ENCODE data around the gene SRPK3. TPM values are rescaled to one million over a fixed set of nuclear protein-coding genes. Genes with fewer than 3 reads are reported as not detected.

SRPK3 gene
- total and polyA plus RNA-seq, 2 experiments from 2014 or later = 0.15 TPM; not detected in 1

DNA sequence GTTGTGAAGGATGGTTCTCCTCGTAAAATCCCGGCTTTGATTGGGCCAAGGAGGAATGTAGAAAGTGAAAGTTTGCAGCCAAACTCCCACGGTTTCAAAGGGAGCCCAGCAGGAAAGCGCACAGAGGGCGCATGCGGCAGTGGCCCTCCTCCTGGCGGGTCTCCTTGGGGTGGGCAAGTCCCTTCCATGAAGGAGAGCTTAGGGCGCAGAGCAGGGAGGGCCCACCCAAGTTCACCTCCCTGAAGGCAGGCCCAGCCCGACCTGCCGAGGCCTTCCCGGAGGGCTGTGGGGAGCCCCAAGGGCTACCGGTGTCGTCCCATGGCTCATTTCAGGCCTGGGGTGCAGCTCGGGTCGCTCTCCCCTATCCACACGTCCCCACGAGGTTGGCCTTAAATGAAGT, 47.5 kb downstream of the SRPK3 start (continued):
- TF ChIP-seq, protein P1, sequence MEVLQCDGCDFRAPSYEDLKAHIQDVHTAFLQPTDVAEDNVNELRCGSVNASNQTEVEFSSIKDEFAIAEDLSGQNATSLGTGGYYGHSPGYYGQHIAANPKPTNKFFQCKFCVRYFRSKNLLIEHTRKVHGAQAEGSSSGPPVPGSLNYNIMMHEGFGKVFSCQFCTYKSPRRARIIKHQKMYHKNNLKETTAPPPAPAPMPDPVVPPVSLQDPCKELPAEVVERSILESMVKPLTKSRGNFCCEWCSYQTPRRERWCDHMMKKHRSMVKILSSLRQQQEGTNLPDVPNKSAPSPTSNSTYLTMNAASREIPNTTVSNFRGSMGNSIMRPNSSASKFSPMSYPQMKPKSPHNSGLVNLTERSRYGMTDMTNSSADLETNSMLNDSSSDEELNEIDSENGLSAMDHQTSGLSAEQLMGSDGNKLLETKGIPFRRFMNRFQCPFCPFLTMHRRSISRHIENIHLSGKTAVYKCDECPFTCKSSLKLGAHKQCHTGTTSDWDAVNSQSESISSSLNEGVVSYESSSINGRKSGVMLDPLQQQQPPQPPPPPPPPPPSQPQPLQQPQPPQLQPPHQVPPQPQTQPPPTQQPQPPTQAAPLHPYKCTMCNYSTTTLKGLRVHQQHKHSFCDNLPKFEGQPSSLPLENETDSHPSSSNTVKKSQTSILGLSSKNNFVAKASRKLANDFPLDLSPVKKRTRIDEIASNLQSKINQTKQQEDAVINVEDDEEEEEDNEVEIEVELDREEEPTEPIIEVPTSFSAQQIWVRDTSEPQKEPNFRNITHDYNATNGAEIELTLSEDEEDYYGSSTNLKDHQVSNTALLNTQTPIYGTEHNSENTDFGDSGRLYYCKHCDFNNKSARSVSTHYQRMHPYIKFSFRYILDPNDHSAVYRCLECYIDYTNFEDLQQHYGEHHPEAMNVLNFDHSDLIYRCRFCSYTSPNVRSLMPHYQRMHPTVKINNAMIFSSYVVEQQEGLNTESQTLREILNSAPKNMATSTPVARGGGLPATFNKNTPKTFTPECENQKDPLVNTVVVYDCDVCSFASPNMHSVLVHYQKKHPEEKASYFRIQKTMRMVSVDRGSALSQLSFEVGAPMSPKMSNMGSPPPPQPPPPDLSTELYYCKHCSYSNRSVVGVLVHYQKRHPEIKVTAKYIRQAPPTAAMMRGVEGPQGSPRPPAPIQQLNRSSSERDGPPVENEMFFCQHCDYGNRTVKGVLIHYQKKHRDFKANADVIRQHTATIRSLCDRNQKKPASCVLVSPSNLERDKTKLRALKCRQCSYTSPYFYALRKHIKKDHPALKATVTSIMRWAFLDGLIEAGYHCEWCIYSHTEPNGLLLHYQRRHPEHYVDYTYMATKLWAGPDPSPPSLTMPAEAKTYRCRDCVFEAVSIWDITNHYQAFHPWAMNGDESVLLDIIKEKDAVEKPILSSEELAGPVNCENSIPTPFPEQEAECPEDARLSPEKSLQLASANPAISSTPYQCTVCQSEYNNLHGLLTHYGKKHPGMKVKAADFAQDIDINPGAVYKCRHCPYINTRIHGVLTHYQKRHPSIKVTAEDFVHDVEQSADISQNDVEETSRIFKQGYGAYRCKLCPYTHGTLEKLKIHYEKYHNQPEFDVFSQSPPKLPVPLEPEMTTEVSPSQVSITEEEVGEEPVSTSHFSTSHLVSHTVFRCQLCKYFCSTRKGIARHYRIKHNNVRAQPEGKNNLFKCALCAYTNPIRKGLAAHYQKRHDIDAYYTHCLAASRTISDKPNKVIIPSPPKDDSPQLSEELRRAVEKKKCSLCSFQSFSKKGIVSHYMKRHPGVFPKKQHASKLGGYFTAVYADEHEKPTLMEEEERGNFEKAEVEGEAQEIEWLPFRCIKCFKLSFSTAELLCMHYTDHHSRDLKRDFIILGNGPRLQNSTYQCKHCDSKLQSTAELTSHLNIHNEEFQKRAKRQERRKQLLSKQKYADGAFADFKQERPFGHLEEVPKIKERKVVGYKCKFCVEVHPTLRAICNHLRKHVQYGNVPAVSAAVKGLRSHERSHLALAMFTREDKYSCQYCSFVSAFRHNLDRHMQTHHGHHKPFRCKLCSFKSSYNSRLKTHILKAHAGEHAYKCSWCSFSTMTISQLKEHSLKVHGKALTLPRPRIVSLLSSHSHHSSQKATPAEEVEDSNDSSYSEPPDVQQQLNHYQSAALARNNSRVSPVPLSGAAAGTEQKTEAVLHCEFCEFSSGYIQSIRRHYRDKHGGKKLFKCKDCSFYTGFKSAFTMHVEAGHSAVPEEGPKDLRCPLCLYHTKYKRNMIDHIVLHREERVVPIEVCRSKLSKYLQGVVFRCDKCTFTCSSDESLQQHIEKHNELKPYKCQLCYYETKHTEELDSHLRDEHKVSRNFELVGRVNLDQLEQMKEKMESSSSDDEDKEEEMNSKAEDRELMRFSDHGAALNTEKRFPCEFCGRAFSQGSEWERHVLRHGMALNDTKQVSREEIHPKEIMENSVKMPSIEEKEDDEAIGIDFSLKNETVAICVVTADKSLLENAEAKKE (CRISPR knock-in tag; IDR thresholded peaks at IDR 0.05) = no peak

DNA sequence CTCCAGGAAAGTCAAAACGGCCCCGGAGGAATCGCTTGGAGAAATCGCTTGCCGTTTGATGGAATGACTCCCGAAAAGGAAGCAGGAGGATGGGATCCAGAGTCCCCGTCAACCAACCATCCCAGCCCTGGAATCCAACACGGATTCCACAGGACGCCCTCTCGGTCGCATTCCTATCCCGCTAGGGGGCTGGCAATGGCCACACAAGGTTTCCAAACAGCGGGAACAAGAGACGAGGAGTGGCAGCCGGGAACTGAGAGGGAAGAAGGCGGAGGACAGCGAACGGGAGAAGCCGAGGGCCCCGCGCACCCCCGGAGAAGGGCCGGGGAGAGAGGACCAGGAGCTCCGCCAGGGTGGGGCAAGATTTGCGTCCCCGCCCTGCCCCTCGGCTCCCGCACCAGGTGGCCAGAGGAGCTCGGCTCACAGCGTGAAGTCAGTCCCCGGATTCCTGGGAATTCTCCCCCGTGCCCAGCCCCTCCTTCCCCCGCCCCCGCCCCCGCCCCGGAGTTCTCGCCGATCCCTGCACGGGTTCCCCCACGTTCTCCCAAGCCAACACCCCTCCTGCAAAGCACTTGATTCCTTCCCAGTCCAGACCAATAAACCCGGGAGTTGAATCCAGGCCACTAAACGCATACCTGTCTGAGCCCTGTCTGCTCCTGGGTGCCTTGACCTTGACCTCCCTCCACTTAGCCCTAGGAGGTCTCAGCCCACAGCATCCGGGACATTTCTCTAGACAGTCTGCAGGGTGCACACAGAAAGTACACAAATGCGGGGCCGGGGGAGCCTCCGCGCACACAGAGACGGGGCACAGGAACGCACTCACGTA, 48.1 kb downstream of the SRPK3 start:
- ATAC-seq = peak; percentile 51
- Mint-ChIP-seq H3K27me3 (ENCODE audit: insufficient read depth, low read depth, poor library complexity) (peaks cover 12% of the 10 kb centered on the region), H3K27ac (no peak overlapping the region), H3K4me3 (peak overlapping the region; percentile 83), H3K4me1 (peaks cover 41% of the 10 kb centered on the region), H3K9me3 (no peaks in the 10 kb centered on the region), H3K36me3 (ENCODE audit: low read depth) (peaks cover 20% of the 10 kb centered on the region)
- no peaks in the 10 kb centered on the region for H3K36me3 ChIP-seq (ENCODE audit: insufficient read depth)
- peaks cover 28% of the 10 kb centered on the region for H3K4me1 ChIP-seq (ENCODE audit: insufficient read depth)
- peak overlapping the region; percentile 95 for H3K27ac ChIP-seq (ENCODE audit: low read depth)
- no peaks in the 10 kb centered on the region for H3K9me2 ChIP-seq (ENCODE audit: insufficient read depth)
- no peaks in the 10 kb centered on the region for H3K27me3 ChIP-seq (ENCODE audit: insufficient read depth)
- DNase-seq (ENCODE audit: low spot score) = peak; percentile 74
- H3K4me3 ChIP-seq = peak overlapping the region; percentile 75
- H3K4me2 ChIP-seq = peak overlapping the region; percentile 76
- peaks cover 67% of the 10 kb centered on the region for H3K79me2 ChIP-seq (replicated peaks; ENCODE audit: insufficient read depth)
- H4K20me1 ChIP-seq (replicated peaks; ENCODE audit: insufficient read depth) = no peaks in the 10 kb centered on the region; the same call in 1 of the 2 replicates
- H2AFZ ChIP-seq = no peak overlapping the region
- no peaks in the 10 kb centered on the region for H3F3A ChIP-seq (replicated peaks; ENCODE audit: low read depth)
- TF ChIP-seq ZNF114 (CRISPR knock-in tag; IDR thresholded peaks at IDR 0.05) = no peak
- no peak for TF ChIP-seq CREB1 (CRISPR knock-in tag; IDR thresholded peaks at IDR 0.05; ENCODE audit: low read depth)
- no peak for TF ChIP-seq ZNF331 (CRISPR knock-in tag; IDR thresholded peaks at IDR 0.05; ENCODE audit: low read depth)
- no peak for TF ChIP-seq POLR2AphosphoS5 (IDR thresholded peaks at IDR 0.05; ENCODE audit: low read depth)
- TF ChIP-seq STAT1 (IDR thresholded peaks at IDR 0.05; ENCODE audit: unreplicated experiment) = no peak
- TF ChIP-seq, protein P2, sequence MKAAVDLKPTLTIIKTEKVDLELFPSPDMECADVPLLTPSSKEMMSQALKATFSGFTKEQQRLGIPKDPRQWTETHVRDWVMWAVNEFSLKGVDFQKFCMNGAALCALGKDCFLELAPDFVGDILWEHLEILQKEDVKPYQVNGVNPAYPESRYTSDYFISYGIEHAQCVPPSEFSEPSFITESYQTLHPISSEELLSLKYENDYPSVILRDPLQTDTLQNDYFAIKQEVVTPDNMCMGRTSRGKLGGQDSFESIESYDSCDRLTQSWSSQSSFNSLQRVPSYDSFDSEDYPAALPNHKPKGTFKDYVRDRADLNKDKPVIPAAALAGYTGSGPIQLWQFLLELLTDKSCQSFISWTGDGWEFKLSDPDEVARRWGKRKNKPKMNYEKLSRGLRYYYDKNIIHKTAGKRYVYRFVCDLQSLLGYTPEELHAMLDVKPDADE (IDR thresholded peaks at IDR 0.05) = no peak
- no peak for TF ChIP-seq EZH2phosphoT487 (IDR thresholded peaks at IDR 0.05; ENCODE audit: unreplicated experiment)
- TF ChIP-seq, protein P3, sequence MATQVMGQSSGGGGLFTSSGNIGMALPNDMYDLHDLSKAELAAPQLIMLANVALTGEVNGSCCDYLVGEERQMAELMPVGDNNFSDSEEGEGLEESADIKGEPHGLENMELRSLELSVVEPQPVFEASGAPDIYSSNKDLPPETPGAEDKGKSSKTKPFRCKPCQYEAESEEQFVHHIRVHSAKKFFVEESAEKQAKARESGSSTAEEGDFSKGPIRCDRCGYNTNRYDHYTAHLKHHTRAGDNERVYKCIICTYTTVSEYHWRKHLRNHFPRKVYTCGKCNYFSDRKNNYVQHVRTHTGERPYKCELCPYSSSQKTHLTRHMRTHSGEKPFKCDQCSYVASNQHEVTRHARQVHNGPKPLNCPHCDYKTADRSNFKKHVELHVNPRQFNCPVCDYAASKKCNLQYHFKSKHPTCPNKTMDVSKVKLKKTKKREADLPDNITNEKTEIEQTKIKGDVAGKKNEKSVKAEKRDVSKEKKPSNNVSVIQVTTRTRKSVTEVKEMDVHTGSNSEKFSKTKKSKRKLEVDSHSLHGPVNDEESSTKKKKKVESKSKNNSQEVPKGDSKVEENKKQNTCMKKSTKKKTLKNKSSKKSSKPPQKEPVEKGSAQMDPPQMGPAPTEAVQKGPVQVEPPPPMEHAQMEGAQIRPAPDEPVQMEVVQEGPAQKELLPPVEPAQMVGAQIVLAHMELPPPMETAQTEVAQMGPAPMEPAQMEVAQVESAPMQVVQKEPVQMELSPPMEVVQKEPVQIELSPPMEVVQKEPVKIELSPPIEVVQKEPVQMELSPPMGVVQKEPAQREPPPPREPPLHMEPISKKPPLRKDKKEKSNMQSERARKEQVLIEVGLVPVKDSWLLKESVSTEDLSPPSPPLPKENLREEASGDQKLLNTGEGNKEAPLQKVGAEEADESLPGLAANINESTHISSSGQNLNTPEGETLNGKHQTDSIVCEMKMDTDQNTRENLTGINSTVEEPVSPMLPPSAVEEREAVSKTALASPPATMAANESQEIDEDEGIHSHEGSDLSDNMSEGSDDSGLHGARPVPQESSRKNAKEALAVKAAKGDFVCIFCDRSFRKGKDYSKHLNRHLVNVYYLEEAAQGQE (IDR thresholded peaks at IDR 0.05; ENCODE audit: unreplicated experiment) = no peak
